MM.1S (cell line): ENCODE measurements around the gene ZKSCAN4.

ENCODE experiments used
- CTCF ChIP-seq: fragments of 300-600 bp; sonication (generic); IDR thresholded peaks from 2 replicates; pipeline ENCODE4 v1.5.1; 2016; ENCODE audit warnings: antibody characterized with exemption, low read length, mixed read lengths
- EZH2 ChIP-seq: fragments of 300-600 bp; sonication (generic); optimal IDR thresholded peaks from 2 replicates; pipeline ENCODE3; 2017; ENCODE audit warnings: low read depth, mild to moderate bottlenecking, antibody characterized with exemption, low read length, mixed read lengths
- EZH2phosphoT487 ChIP-seq: fragments of 300-600 bp; sonication (generic); IDR thresholded peaks from 2 replicates; pipeline ENCODE4 v1.6.1; 2018; ENCODE audit warnings: antibody characterized with exemption, low read length

GRCh38 chr6:28218312-28219248 lies 33.5 kb downstream of the ZKSCAN4 start:
- no peak for TF ChIP-seq EZH2phosphoT487
- TF ChIP-seq EZH2 = no peak
- no peak for TF ChIP-seq CTCF
